Esophagus squamous epithelium (tissue), 4 donors: ENCODE data around the gene CSHL1.
"Not testable (repeated sequence)": the region's sequence is repeated elsewhere in the genome, so short reads cannot be mapped to it uniquely, and the experiment has no call there.

Experiments
- POLR2A ChIP-seq, 4 donors: fragments of 450-650 bp; IDR thresholded peaks; one replicate each; pipeline ENCODE4 v1.6.1; 2017; ENCODE audit warnings: antibody characterized with exemption in 4 of 4, mild to moderate bottlenecking in 4 of 4, moderate library complexity in 3 of 4
- TF ChIP-seq, protein P1 (sequence below), 6 experiments: fragments of 450-650 bp in 4 of 6; fragments of 200-600 bp in 2 of 6; sonication (generic) in 2 of 6; IDR thresholded peaks; one replicate each; pipeline ENCODE4 v1.5.1; 2016 to 2019; ENCODE audit warnings: antibody characterized with exemption in 6 of 6, mild to moderate bottlenecking in 4 of 6, moderate library complexity in 4 of 6

DNA sequence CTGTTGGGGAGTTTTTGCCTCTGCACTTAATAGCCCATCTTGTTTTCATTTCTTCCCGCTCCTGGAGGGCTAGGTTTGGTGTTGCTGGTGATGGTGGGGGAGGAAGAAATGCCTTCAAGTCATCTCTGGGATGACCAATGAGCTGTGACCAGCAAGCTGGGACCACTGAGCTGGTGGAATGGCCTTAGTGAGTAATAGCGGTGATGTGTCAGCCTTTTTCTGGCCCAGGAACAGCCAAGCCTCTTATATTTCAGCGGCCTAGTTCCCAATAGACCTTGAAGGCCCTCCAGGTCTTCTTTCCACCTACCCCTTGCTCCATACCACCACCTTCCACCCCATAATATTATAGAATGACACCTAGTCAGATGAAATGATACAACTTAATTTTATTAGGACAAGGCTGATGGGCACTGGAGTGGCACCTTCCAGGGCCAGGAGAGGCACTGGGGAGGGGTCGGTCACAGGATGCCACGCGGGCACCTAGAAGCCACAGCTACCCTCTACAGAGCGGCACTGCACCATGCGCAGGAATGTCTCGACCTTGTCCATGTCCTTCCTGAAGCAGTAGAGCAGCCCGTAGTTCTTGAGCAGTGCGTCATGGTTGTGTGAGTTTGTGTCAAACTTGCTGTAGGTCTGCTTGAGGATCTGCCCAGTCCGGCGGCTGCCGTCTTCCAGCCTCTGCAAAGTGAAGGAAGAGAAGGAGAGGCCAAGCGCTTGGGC, 39.3 kb downstream of the CSHL1 start:
- TF ChIP-seq, protein P1, sequence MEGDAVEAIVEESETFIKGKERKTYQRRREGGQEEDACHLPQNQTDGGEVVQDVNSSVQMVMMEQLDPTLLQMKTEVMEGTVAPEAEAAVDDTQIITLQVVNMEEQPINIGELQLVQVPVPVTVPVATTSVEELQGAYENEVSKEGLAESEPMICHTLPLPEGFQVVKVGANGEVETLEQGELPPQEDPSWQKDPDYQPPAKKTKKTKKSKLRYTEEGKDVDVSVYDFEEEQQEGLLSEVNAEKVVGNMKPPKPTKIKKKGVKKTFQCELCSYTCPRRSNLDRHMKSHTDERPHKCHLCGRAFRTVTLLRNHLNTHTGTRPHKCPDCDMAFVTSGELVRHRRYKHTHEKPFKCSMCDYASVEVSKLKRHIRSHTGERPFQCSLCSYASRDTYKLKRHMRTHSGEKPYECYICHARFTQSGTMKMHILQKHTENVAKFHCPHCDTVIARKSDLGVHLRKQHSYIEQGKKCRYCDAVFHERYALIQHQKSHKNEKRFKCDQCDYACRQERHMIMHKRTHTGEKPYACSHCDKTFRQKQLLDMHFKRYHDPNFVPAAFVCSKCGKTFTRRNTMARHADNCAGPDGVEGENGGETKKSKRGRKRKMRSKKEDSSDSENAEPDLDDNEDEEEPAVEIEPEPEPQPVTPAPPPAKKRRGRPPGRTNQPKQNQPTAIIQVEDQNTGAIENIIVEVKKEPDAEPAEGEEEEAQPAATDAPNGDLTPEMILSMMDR (IDR thresholded peaks at IDR 0.05) = not testable (repeated sequence)
- not testable (repeated sequence) for TF ChIP-seq POLR2A (IDR thresholded peaks at IDR 0.05)
